Common myeloid progenitor, CD34-positive (primary cell): Measurements from ENCODE around the gene GPATCH8.
"Not testable (repeated sequence)": the region's sequence is repeated elsewhere in the genome, so short reads cannot be mapped to it uniquely, and the experiment has no call there.

ENCODE experiments used
- CTCF ChIA-PET: fragments of 350-600 bp; sonication (Branson Sonifier 250); formaldehyde crosslinking; loops from one replicate; lab custom pipeline; 2021; ENCODE audit warnings: antibody characterized with exemption; lab: Charles Lee
- POLR2A ChIA-PET: fragments of 350-600 bp; sonication (Branson Sonifier 250); formaldehyde crosslinking; loops from one replicate; lab custom pipeline; 2021; ENCODE audit warnings: antibody characterized with exemption; lab: Charles Lee
- DNase-seq, 3 donors: peaks; one replicate each; pipeline versions ENCODE4 v3.0.0 to v3.0.0-alpha.2; 2013
- H3K27ac ChIP-seq, 2 experiments: 1 replicate in 1 of 2; 2 replicates in 1 of 2; pipeline ENCODE4 v1.7.0; 2013; ENCODE audit warnings: inconsistent platforms in 2 of 2, low read length in 2 of 2, mild to moderate bottlenecking in 2 of 2, low read depth in 1 of 2, moderate library complexity in 1 of 2; ENCODE audit not compliant: severe bottlenecking in 2 of 2, insufficient read depth in 1 of 2, poor library complexity in 1 of 2
- H3K27me3 ChIP-seq, 5 experiments: replicated peaks in 2 of 5; 1 replicate in 3 of 5; 2 replicates in 2 of 5; pipeline versions ENCODE4 v1.6.1 to v1.7.0; 2013; ENCODE audit warnings: low read length in 4 of 5, mild to moderate bottlenecking in 2 of 5, moderate library complexity in 2 of 5, inconsistent platforms in 1 of 5; ENCODE audit not compliant: insufficient read depth in 5 of 5, control insufficient read depth in 4 of 5
- H3K36me3 ChIP-seq, 4 experiments: 1 replicate in 2 of 4; 2 replicates in 2 of 4; pipeline versions ENCODE4 v1.6.1 to v1.7.0; 2013; ENCODE audit warnings: low read length in 3 of 4, control low read depth in 1 of 4, mild to moderate bottlenecking in 1 of 4; ENCODE audit not compliant: control insufficient read depth in 4 of 4, insufficient read depth in 4 of 4
- H3K4me1 ChIP-seq, 4 experiments: 1 replicate in 3 of 4; 2 replicates in 1 of 4; pipeline versions ENCODE4 v1.6.1 to v1.7.1; 2013; ENCODE audit warnings: low read length in 3 of 4, mild to moderate bottlenecking in 3 of 4, control low read depth in 1 of 4, inconsistent platforms in 1 of 4, moderate library complexity in 1 of 4; ENCODE audit not compliant: control insufficient read depth in 4 of 4, insufficient read depth in 4 of 4; ENCODE audit errors: control extremely low read depth in 1 of 4
- H3K4me3 ChIP-seq, 7 experiments: 1 replicate in 4 of 7; 2 replicates in 3 of 7; pipeline versions ENCODE4 v1.5.1 to v1.7.0; 2013; ENCODE audit warnings: mild to moderate bottlenecking in 7 of 7, low read length in 6 of 7, moderate library complexity in 6 of 7, inconsistent platforms in 2 of 7, low read depth in 2 of 7, control low read depth in 1 of 7; ENCODE audit not compliant: insufficient read depth in 4 of 7, control insufficient read depth in 1 of 7; ENCODE audit errors: extremely low read depth in 1 of 7
- H3K9me3 ChIP-seq, 5 experiments: 1 replicate in 4 of 5; 2 replicates in 1 of 5; pipeline versions ENCODE4 v1.6.1 to v1.7.1; 2013; ENCODE audit warnings: low read length in 4 of 5, mild to moderate bottlenecking in 2 of 5, inconsistent platforms in 1 of 5, low read depth in 1 of 5, moderate library complexity in 1 of 5; ENCODE audit not compliant: control insufficient read depth in 4 of 5, insufficient read depth in 2 of 5; ENCODE audit errors: control extremely low read depth in 1 of 5
- WGBS: methylation state at CpG from one replicate; pipeline ENCODE4 v1.1.5; 2013; ENCODE audit not compliant: insufficient coverage; 5-methylcytosine and 5-hydroxymethylcytosine counted together

The GPATCH8 gene

GRCh38 chr17:44374306-44375195, 128.7 kb downstream of the GPATCH8 start:
- no peak for DNase-seq
- Histone ChIP-seq H3K4me3 (peak overlapping the region in 1 of 7 experiments; percentile 54), H3K36me3 (no peaks in the 10 kb centered on the region), H3K4me1 (peaks cover 0 to 10% (median 4%) of the 10 kb centered on the region in 4 experiments), H3K9me3 (no peaks in the 10 kb centered on the region), H3K27me3 (peaks cover 0 to 3% (median 0%) of the 10 kb centered on the region in 5 experiments), H3K27ac (no peak overlapping the region)
- CTCF ChIA-PET: interaction anchor here (1.1 to 2.6 kb wide), 7 partner anchors 9 to 26 kb away, joined by 3 to 11 read pairs (median 3); no protein-coding TSS in a partner anchor
- POLR2A ChIA-PET: no interaction called here
- 60% methylated on average over 20 of the region's 31 CpGs for WGBS

GRCh38 chr17:44372036-44372435, 131.2 kb downstream of the GPATCH8 start:
- DNase-seq: no peak
- no peaks in the 10 kb centered on the region for H3K36me3 ChIP-seq
- H3K27ac ChIP-seq: no peak overlapping the region
- POLR2A ChIA-PET: interaction anchor here (0.7 kb wide), 1 partner anchor 457 kb away, joined by 3 read pairs; no protein-coding TSS in a partner anchor
- H3K4me3 ChIP-seq: no peak overlapping the region
- no peaks in the 10 kb centered on the region for H3K9me3 ChIP-seq
- peaks cover 0 to 3% (median 0%) of the 10 kb centered on the region in 5 experiments for H3K27me3 ChIP-seq
- WGBS: 100% methylated on average over 3 of the region's 10 CpGs
- peaks cover 0 to 10% (median 4%) of the 10 kb centered on the region in 4 experiments for H3K4me1 ChIP-seq
- CTCF ChIA-PET: interaction anchor here (4.8 kb wide), 1 partner anchor 14 kb away, joined by 19 read pairs; no protein-coding TSS in a partner anchor

GRCh38 chr17:44369414-44370023, 133.7 kb downstream of the GPATCH8 start:
- H3K27me3 ChIP-seq, H3K36me3 ChIP-seq, H3K4me1 ChIP-seq, H3K9me3 ChIP-seq, H3K27ac ChIP-seq: not testable (repeated sequence)
- ChIA-PET POLR2A (interaction anchor here (0.5 to 1.0 kb wide), 2 partner anchors 10 to 127 kb away, joined by 3 read pairs; no protein-coding TSS in a partner anchor), CTCF (interaction anchor here (0.9 to 4.8 kb wide), 8 partner anchors 10 to 30 kb away, joined by 3 to 19 read pairs (median 4); no protein-coding TSS in a partner anchor)
- DNase-seq: peak in 2 of 3 donors; percentile 50 to 65
- 50% methylated on average over 13 of the region's 17 CpGs for WGBS
- peak overlapping the region in 1 of 7 experiments; percentile 23 for H3K4me3 ChIP-seq

GRCh38 chr17:44368391-44369243, 134.6 kb downstream of the GPATCH8 start:
- H3K9me3 ChIP-seq, H3K4me1 ChIP-seq, H3K27me3 ChIP-seq, H3K27ac ChIP-seq, DNase-seq, H3K4me3 ChIP-seq, H3K36me3 ChIP-seq: not testable (repeated sequence)
- POLR2A ChIA-PET: interaction anchor here (0.5 to 1.0 kb wide), 2 partner anchors 9 to 128 kb away, joined by 3 read pairs; no protein-coding TSS in a partner anchor
- CTCF ChIA-PET: interaction anchor here (1.0 to 4.8 kb wide), 6 partner anchors 11 to 30 kb away, joined by 3 to 19 read pairs (median 4); no protein-coding TSS in a partner anchor
- 96% methylated on average over 29 of the region's 42 CpGs for WGBS

GRCh38 chr17:44367231-44367979, 135.8 kb downstream of the GPATCH8 start:
- Histone ChIP-seq H3K4me1 (peaks cover 0 to 13% (median 7%) of the 10 kb centered on the region in 4 experiments), H3K4me3 (no peak overlapping the region), H3K9me3 (no peaks in the 10 kb centered on the region), H3K27me3 (peaks cover 0 to 3% (median 0%) of the 10 kb centered on the region in 5 experiments), H3K27ac (no peak overlapping the region), H3K36me3 (no peaks in the 10 kb centered on the region)
- ChIA-PET POLR2A (no interaction called here), CTCF (interaction anchor here (1.1 to 1.3 kb wide), 3 partner anchors 12 to 19 kb away, joined by 3 to 5 read pairs (median 4); no protein-coding TSS in a partner anchor)
- 92% methylated on average over 6 of the region's 7 CpGs for WGBS
- DNase-seq: no peak

- H3K4me1 ChIP-seq: peaks cover 0 to 29% (median 18%) of the 10 kb centered on the region in 4 experiments
- H3K27me3 ChIP-seq, H3K4me3 ChIP-seq, DNase-seq, H3K36me3 ChIP-seq, POLR2A ChIA-PET, H3K9me3 ChIP-seq, H3K27ac ChIP-seq: not testable (repeated sequence)
- 95% methylated on average over 4 of the region's 5 CpGs for WGBS
- CTCF ChIA-PET: interaction anchor here (0.8 to 1.1 kb wide), 2 partner anchors 10 to 15 kb away, joined by 3 read pairs; no protein-coding TSS in a partner anchor
Measured at GRCh38 chr17:44365051-44365450, 138.2 kb downstream of the GPATCH8 start.
